ENCODE data around the gene NTM. TPM values are rescaled to one million over a fixed set of nuclear protein-coding genes. Genes with fewer than 3 reads are reported as not detected.

The NTM gene
- total RNA-seq, 1 experiment from 2014 or later, result not detected

GRCh38 chr11:131476266-131476665, 105.9 kb downstream of the NTM start (continued):
- TF ChIP-seq ZBTB33 (IDR thresholded peaks at IDR 0.05; ENCODE audit: extremely low read depth, insufficient replicate concordance, low read length), result no peak

- Histone ChIP-seq H3K36me3 (ENCODE audit: control insufficient read depth in 1 of 2, insufficient read depth in 2 of 2, low read length in 2 of 2) (no peaks in the 10 kb centered on the region), H2AFZ (ENCODE audit: low read depth, low read length, poor library complexity, severe bottlenecking) (no peak overlapping the region), H3K9me3 (ENCODE audit: control insufficient read depth in 1 of 2, insufficient read depth in 1 of 2, low read depth in 1 of 2, low read length in 2 of 2) (peaks cover 0 to 7% of the 10 kb centered on the region in 2 experiments; a peak in 1 of 4 replicates), H3K9ac (ENCODE audit: low read length) (no peak overlapping the region), H3K4me1 (ENCODE audit: control insufficient read depth in 1 of 2, insufficient read depth in 2 of 2, low read length in 2 of 2) (no peaks in the 10 kb centered on the region), H3K27me3 (ENCODE audit: insufficient read depth, low read length) (no peaks in the 10 kb centered on the region), H3K9me2 (ENCODE audit: insufficient read depth) (no peaks in the 10 kb centered on the region), H3K79me2 (ENCODE audit: insufficient read depth, low read length) (no peaks in the 10 kb centered on the region), H4K20me1 (ENCODE audit: insufficient read depth) (no peaks in the 10 kb centered on the region), H3K27ac (ENCODE audit: low read depth, low read length) (no peak overlapping the region), H3K4me3 (replicated peaks in 1 of 2; ENCODE audit: low read depth in 1 of 2, low read length in 2 of 2) (no peak overlapping the region), H3K4me2 (ENCODE audit: low read length) (no peak overlapping the region)
- CTCF ChIA-PET, result no interaction called here
- TF ChIP-seq SIN3A (IDR thresholded peaks at IDR 0.05; ENCODE audit: low read depth), result no peak
- no peak for TF ChIP-seq ZNF274 (IDR thresholded peaks at IDR 0.05; ENCODE audit: low read depth, low read length)
- no peak for TF ChIP-seq YY1 (IDR thresholded peaks at IDR 0.05; ENCODE audit: extremely low read depth, insufficient replicate concordance, low read depth, low read length)
- no peak for TF ChIP-seq ELF1 (IDR thresholded peaks at IDR 0.05; ENCODE audit: borderline replicate concordance, low read depth)
- no peak for TF ChIP-seq MAX (IDR thresholded peaks at IDR 0.05)
- TF ChIP-seq SRF (IDR thresholded peaks at IDR 0.05; ENCODE audit: low read depth), result no peak
- TF ChIP-seq JUND (IDR thresholded peaks at IDR 0.05), result no peak
- TF ChIP-seq EZH2phosphoT487 (IDR thresholded peaks at IDR 0.05; ENCODE audit: borderline replicate concordance), result no peak
- no peak for TF ChIP-seq FOSL1 (IDR thresholded peaks at IDR 0.05; ENCODE audit: low read depth)
- no peak for TF ChIP-seq CBX3 (IDR thresholded peaks at IDR 0.05; ENCODE audit: low read depth)
- no peak for TF ChIP-seq EGR1 (IDR thresholded peaks at IDR 0.05; ENCODE audit: low read depth)
- TF ChIP-seq TCF7L2 (IDR thresholded peaks at IDR 0.05; ENCODE audit: borderline replicate concordance, extremely low read depth, insufficient read depth, insufficient read length), result no peak
- no peak for TF ChIP-seq ZBTB33 (IDR thresholded peaks at IDR 0.05; ENCODE audit: extremely low read depth, insufficient replicate concordance, low read length)
- no peak for TF ChIP-seq POLR2A (IDR thresholded peaks at IDR 0.05; ENCODE audit: borderline replicate concordance, extremely low read depth, insufficient read depth, insufficient read length)
- no peak for TF ChIP-seq POLR2AphosphoS5 (IDR thresholded peaks at IDR 0.05; ENCODE audit: low read depth, low read length)
- TF ChIP-seq CEBPB (IDR thresholded peaks at IDR 0.05; ENCODE audit: low read depth), result no peak
- no peak for TF ChIP-seq SP1 (IDR thresholded peaks at IDR 0.05; ENCODE audit: low read depth)
- BruUV-seq (replicated peaks), result no TSS peak
- intact Hi-C loops (cut with micrococcal nuclease), result no loop called here
- DNase-seq (ENCODE audit: low read depth, low spot score) (no peak), ATAC-seq (no peak)
- RAD21 ChIA-PET (ENCODE audit: low non-redundant PET in 1 of 2, low total read pairs in 2 of 2, uncharacterized antibody in 2 of 2, unreplicated experiment in 2 of 2), result no interaction called here
- POLR2A ChIA-PET, result no interaction called here
Measured at GRCh38 chr11:131478341-131478740, 107.9 kb downstream of the NTM start.

All from HCT116 (cell line).